ENCODE measurements around the gene ZNF140.
A peak's percentile ranks its signal among the peaks of the same experiment; 100 is the strongest.

ZNF140 gene

GRCh38 chr12:133080368-133081158 lies at the start of gene ZNF140:
TSS of gene ZNF140 (plus strand) at chr12:133080923. CDS start at chr12:133081321, 398 bp downstream.
- peak; percentile 89 for DNase-seq (ENCODE audit: extremely low read depth, low read depth)
- peak within 1 kb of the TSS; percentile 65 for H3K4me3 ChIP-seq (replicated peaks; ENCODE audit: low read depth, low read length)
- TF ChIP-seq, protein P1, sequence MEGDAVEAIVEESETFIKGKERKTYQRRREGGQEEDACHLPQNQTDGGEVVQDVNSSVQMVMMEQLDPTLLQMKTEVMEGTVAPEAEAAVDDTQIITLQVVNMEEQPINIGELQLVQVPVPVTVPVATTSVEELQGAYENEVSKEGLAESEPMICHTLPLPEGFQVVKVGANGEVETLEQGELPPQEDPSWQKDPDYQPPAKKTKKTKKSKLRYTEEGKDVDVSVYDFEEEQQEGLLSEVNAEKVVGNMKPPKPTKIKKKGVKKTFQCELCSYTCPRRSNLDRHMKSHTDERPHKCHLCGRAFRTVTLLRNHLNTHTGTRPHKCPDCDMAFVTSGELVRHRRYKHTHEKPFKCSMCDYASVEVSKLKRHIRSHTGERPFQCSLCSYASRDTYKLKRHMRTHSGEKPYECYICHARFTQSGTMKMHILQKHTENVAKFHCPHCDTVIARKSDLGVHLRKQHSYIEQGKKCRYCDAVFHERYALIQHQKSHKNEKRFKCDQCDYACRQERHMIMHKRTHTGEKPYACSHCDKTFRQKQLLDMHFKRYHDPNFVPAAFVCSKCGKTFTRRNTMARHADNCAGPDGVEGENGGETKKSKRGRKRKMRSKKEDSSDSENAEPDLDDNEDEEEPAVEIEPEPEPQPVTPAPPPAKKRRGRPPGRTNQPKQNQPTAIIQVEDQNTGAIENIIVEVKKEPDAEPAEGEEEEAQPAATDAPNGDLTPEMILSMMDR (IDR thresholded peaks at IDR 0.05; ENCODE audit: low read depth, low read length, missing control alignments), result peak; percentile 2

GRCh38 chr12:133037207-133038005 lies 43.3 kb upstream of the ZNF140 start, which contains the start of gene ZNF84:
TSS of gene ZNF84 (plus strand) at chr12:133037509. CDS start at chr12:133041468, 3,959 bp downstream.
- peak within 1 kb of the TSS; percentile 66 for H3K4me3 ChIP-seq (replicated peaks; ENCODE audit: low read depth, low read length)
- TF ChIP-seq, protein P1 (IDR thresholded peaks at IDR 0.05; ENCODE audit: low read depth, low read length, missing control alignments), result no peak
- DNase-seq (ENCODE audit: extremely low read depth, low read depth), result peak; percentile 94

GRCh38 chr12:133038118-133038709 lies 42.5 kb upstream of the ZNF140 start:
- peak overlapping the region; percentile 66 for H3K4me3 ChIP-seq (replicated peaks; ENCODE audit: low read depth, low read length)
- DNase-seq (ENCODE audit: extremely low read depth, low read depth), result no peak
- TF ChIP-seq, protein P1 (IDR thresholded peaks at IDR 0.05; ENCODE audit: low read depth, low read length, missing control alignments), result no peak

- TF ChIP-seq, protein P1 (IDR thresholded peaks at IDR 0.05; ENCODE audit: low read depth, low read length, missing control alignments), result no peak
- no peak overlapping the region for H3K4me3 ChIP-seq (replicated peaks; ENCODE audit: low read depth, low read length)
- DNase-seq (ENCODE audit: extremely low read depth, low read depth), result no peak
Observed at GRCh38 chr12:133046698-133047097, 34.0 kb upstream of the ZNF140 start.

DNA sequence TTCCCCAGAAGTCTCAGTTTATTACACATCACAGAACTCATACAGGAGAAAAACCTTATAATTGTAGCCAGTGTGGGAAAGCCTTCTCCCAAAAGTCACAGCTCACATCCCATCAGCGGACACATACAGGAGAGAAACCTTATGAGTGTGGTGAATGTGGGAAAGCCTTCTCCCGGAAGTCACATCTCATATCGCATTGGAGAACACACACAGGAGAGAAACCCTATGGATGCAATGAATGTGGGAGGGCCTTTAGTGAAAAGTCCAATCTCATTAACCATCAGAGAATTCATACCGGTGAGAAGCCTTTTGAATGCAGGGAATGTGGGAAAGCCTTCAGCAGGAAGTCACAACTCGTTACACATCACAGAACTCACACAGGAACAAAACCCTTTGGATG lies 23.3 kb upstream of the ZNF140 start:
- TF ChIP-seq, protein P1 (IDR thresholded peaks at IDR 0.05; ENCODE audit: low read depth, low read length, missing control alignments), result no peak
- H3K4me3 ChIP-seq (replicated peaks; ENCODE audit: low read depth, low read length), result no peak overlapping the region

GRCh38 chr12:133058203-133059113 lies 22.3 kb upstream of the ZNF140 start:
- no peak overlapping the region for H3K4me3 ChIP-seq (replicated peaks; ENCODE audit: low read depth, low read length)
- TF ChIP-seq, protein P1 (IDR thresholded peaks at IDR 0.05; ENCODE audit: low read depth, low read length, missing control alignments), result no peak
- no peak for DNase-seq (ENCODE audit: extremely low read depth, low read depth)

More for the DNA sequence above, 23.3 kb upstream of the ZNF140 start:
- DNase-seq (ENCODE audit: extremely low read depth, low read depth), result no peak

All from HFF-Myc (cell line).